ENCODE data around the gene SNX15.
"Not testable (repeated sequence)": the region's sequence is repeated elsewhere in the genome, so short reads cannot be mapped to it uniquely, and the experiment has no call there.

Gene SNX15

GRCh38 chr11:65027213-65028067 lies at the start of gene SNX15:
SNX15 (plus strand) TSS chr11:65027439; CDS start chr11:65027538, 99 bp downstream.
- no peak for DNase-seq

DNA sequence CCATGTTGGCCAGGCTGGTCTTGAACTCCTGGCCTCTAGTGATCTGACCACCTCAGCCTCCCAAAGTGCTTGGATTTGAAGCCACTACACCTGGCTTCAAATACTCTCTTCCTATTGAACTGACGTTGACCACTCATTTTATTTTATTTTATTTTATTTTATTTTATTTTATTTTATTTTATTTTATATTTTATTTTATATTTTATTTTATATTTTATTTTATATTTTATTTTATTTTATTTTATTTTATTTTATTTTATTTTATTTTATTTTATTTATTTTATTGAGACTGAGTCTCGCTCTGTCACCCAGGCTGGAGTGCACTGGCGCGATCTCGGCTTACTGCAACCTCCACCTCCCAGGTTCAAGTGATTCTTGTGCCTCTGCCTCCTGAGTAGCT lies 43.9 kb upstream of the SNX15 start:
- not testable (repeated sequence) for DNase-seq

DNA sequence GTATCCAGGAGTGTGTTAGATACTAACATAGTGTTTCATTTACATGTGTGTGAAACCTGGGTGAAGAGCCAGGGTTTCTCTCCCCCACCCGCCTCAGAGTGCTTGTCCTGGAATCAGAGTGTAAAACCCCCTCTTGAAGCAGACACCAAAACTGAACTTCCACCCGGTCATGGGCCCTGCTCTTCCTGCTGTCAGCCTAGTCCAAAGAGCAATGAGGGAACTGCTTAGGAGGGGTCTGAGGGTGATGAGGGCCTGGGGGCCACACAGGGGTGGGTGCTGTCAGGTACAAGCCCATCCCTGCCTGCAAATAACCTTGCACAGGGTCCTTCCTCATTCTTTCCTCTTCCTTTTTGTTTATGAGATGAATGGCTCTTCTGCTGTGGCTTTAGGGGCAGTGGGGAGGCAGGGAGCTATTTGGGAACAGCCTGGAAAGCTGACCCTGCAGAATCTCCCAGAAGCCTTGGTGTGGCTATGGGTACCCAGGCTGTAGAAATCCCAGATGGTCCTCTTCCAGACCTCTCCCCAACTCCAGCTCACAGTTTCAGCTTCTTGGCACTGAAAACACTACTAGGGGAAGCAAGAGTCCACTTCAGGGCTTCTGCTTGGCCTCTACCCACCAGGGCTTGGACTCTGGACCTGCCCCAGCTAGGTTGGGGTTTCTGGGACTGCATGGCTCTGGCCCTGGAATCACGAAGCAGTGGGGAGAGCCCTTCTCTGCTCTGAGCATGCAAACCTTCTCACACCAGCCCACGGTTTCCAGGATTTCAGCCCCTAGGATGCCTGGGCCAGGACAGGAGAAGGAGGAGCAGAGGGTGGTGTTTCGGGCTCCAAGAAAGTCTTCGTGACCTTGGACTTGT lies 39.0 kb upstream of the SNX15 start:
- DNase-seq = no peak

GRCh38 chr11:64989416-64989815 lies 37.8 kb upstream of the SNX15 start:
- no peak for DNase-seq

DNA sequence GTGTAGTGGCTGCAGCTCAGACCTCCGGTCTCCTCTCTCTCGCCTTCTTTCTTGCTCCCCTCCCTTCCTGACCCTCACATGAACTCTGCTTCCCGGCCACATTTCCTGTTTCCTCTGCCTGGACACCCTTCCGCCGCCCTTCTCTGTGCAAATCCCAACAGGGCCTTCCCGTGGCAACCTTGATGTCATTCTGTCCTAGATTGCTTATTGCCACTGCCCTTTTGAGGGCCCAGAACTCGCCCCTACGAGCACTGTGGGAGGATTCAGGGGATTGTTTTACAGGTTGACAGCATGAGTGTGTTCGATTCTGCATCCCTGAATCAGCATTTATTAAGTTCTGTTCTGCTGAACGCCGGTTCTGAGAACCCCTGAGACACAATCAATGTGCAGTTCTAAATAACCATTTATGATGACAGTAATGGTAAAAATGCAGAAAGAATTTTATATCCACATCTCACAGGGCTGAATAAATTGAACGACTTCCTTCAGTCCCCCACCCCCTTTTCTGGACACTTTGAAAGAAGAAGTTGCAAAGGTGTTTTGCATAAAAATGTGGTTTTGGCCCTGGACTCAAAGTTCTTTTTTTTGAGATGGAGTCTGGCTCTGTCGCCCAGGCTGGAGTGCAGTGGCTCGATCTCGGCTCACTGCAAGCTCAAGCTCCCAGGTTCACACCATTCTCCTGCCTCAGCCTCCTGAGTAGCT lies 36.9 kb upstream of the SNX15 start:
- DNase-seq = no peak

GRCh38 chr11:64994318-64994717 lies 32.9 kb upstream of the SNX15 start:
- DNase-seq = no peak

GRCh38 chr11:64996327-64996709 lies 30.9 kb upstream of the SNX15 start:
- DNase-seq = no peak

- DNase-seq = no peak
Measured at GRCh38 chr11:64996710-64997380, 30.4 kb upstream of the SNX15 start, which contains the start of gene BATF2. BATF2 (minus strand) TSS chr11:64996971; CDS start chr11:64996914, 57 bp downstream.

- DNase-seq = no peak
Measured at GRCh38 chr11:64998141-64998540, 29.1 kb upstream of the SNX15 start.

DNA sequence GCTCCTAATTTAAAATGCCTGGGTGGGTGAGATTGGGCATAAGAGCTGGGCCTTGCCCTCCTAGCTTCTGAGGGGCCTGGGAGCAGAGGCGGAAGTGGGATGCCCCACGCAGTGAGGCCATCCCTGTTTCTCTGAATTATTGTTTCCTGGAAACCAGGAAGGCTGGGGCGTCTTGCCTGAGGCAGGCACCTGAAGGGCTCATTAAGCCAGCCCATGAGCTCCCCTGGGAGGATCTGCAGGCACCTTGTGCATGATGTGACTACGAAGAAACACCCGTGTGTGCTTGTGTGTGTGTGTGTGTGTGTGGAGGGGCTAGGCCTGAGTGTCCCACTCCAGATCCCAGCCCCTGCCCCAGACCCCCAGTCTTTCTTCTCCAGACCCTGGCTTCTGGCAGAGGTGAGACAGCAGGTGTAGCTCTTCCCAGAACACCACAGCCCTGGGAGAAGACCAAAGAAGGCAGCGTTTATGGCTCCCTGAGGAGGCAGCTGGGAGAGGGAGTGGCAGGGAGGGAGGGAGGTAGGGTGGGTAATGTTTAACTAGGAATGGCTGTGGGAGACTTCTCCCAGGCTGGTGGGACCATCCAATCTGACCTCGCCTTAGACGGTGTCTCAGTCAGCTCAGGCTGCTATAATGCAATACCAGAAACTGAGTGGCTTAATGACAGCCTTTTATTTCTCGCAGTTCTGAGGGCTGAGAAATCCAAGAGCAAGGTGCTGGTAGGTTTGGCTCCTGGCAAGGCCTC lies 28.4 kb upstream of the SNX15 start:
- DNase-seq = no peak

DNA sequence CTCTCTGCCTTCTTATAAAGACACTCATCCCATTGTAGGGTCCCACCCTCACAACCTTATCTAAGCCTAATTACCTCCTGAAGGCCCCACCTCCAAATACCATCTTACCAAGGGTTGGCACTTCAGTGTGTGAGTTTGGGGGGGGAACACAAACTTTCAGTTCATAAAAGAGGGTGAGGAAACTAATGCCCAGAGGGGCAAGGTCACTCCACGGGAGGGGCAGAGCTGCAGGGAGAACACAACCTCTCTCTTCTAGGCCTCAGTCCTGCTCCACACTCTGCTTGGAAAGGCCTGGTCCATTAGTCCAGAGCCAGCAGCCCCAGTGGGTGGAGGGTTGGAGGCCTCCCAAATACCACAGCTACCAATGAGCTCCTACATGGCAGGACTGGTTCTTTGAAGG lies 27.8 kb upstream of the SNX15 start:
- DNase-seq = no peak

GRCh38 chr11:65002706-65003105 lies 24.5 kb upstream of the SNX15 start:
- DNase-seq = no peak

GRCh38 chr11:65003282-65003681 lies 24.0 kb upstream of the SNX15 start:
- DNase-seq = no peak

DNA sequence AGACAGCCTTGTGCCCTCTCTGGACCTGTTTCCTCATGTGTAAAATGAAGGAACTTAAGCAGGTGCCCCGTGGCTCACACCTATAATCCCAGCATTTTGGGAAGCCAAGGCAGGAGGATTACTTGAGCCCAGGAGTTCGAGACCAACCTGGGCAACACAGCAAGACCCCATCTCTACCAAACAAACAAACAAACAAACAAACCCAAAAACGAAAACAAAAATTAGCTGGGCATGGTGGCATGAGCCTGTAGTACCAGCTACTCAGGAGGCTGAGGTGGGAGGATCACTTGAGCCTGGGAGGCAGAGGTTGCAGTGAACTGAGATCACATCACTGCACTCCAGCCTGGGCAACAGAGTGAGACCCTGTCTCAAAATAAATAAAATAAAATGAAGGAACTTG lies 23.3 kb upstream of the SNX15 start:
- DNase-seq = not testable (repeated sequence)

GRCh38 chr11:65008016-65008415 lies 19.2 kb upstream of the SNX15 start:
- no peak for DNase-seq

- no peak for DNase-seq
Measured at GRCh38 chr11:65008873-65009272, 18.4 kb upstream of the SNX15 start.

GRCh38 chr11:65013130-65013887 lies 13.9 kb upstream of the SNX15 start:
- no peak for DNase-seq

- no peak for DNase-seq
Measured at GRCh38 chr11:65013888-65014725, 13.1 kb upstream of the SNX15 start, which contains the start of gene ARL2. ARL2 (plus strand) TSS chr11:65014160; CDS start chr11:65014208, 48 bp downstream.

- DNase-seq = no peak
Measured at GRCh38 chr11:65014726-65015227, 12.5 kb upstream of the SNX15 start.

- no peak for DNase-seq
Measured at GRCh38 chr11:65016705-65017104, 10.5 kb upstream of the SNX15 start.

Measured in cortex of kidney (tissue), 1 donor.